HEK293T (cell line): ENCODE results near the gene NPR3.
A peak's percentile ranks its signal among the peaks of the same experiment; 100 is the strongest.

Experiments
- CTCF ChIA-PET: fragments of 350-600 bp; formaldehyde crosslinking; extraction: SDS; loops from one replicate; lab custom pipeline; 2021; ENCODE audit warnings: antibody characterized with exemption, inconsistent platforms; lab: Yijun Ruan, JAX
- POLR2A ChIA-PET: fragments of 350-600 bp; formaldehyde crosslinking; extraction: SDS; loops from one replicate; lab custom pipeline; 2020; ENCODE audit warnings: antibody characterized with exemption, inconsistent platforms; lab: Yijun Ruan, JAX
- DNase-seq: peaks from one replicate; pipeline ENCODE4 v3.0.0; 2012; ENCODE audit warnings: mixed read lengths; ENCODE audit errors: extremely low spot score
- ARNT ChIP-seq: fragments of 450-650 bp; IDR thresholded peaks from 2 replicates; pipeline ENCODE4 v1.6.1; 2017; ENCODE audit warnings: mild to moderate bottlenecking
- BHLHE40 ChIP-seq: fragments of 450-650 bp; IDR thresholded peaks from 2 replicates; pipeline ENCODE4 v1.6.1; 2016; ENCODE audit warnings: mild to moderate bottlenecking, moderate library complexity, borderline replicate concordance
- CTBP1 ChIP-seq: fragments of 450-650 bp; IDR thresholded peaks from 2 replicates; pipeline ENCODE4 v1.6.1; 2016; ENCODE audit warnings: borderline replicate concordance
- ELF4 ChIP-seq: fragments of 450-650 bp; IDR thresholded peaks from 2 replicates; pipeline ENCODE4 v1.6.1; 2017; ENCODE audit warnings: antibody characterized with exemption
- FOXA1 ChIP-seq: fragments of 450-650 bp; IDR thresholded peaks from 2 replicates; pipeline ENCODE4 v1.6.1; 2016; ENCODE audit warnings: mild to moderate bottlenecking
- FOXK2 ChIP-seq: fragments of 450-650 bp; IDR thresholded peaks from 2 replicates; pipeline ENCODE4 v1.6.1; 2016; ENCODE audit warnings: mild to moderate bottlenecking
- FOXM1 ChIP-seq: fragments of 450-650 bp; IDR thresholded peaks from 2 replicates; pipeline ENCODE4 v1.6.1; 2017; ENCODE audit warnings: mild to moderate bottlenecking, borderline replicate concordance
- HDGF ChIP-seq: fragments of 450-650 bp; IDR thresholded peaks from 2 replicates; pipeline ENCODE4 v1.6.1; 2017; ENCODE audit warnings: antibody characterized with exemption, borderline replicate concordance
- L3MBTL2 ChIP-seq: fragments of 450-650 bp; conservative IDR thresholded peaks from 2 replicates; pipeline ENCODE4 v1.6.1; 2016; ENCODE audit warnings: mild to moderate bottlenecking
- LEF1 ChIP-seq: fragments of 450-650 bp; IDR thresholded peaks from 2 replicates; pipeline ENCODE4 v1.6.1; 2017; ENCODE audit warnings: mild to moderate bottlenecking, borderline replicate concordance
- NFRKB ChIP-seq: fragments of 450-650 bp; IDR thresholded peaks from 2 replicates; pipeline ENCODE4 v1.6.1; 2016; ENCODE audit warnings: mild to moderate bottlenecking, moderate library complexity
- SP1 ChIP-seq: fragments of 450-650 bp; IDR thresholded peaks from 2 replicates; pipeline ENCODE4 v1.6.1; 2017
- SUZ12 ChIP-seq: fragments of 450-650 bp; IDR thresholded peaks from 2 replicates; pipeline ENCODE4 v1.6.1; 2016; ENCODE audit warnings: mild to moderate bottlenecking
- TARDBP ChIP-seq: fragments of 450-650 bp; IDR thresholded peaks from 2 replicates; pipeline ENCODE4 v1.6.1; 2016
- ZNF384 ChIP-seq: fragments of 450-650 bp; IDR thresholded peaks from 2 replicates; pipeline ENCODE4 v1.6.1; 2016
- TF ChIP-seq, protein P1 (sequence below): fragments of 450-650 bp; IDR thresholded peaks from 2 replicates; pipeline ENCODE4 v1.6.1; 2016

NPR3 gene

GRCh38 chr5:32708949-32709348 is 2.2 kb upstream of the NPR3 start:
- ChIA-PET POLR2A (no interaction called here), CTCF (interaction anchor here (0.7 kb wide), 1 partner anchor 718 kb away, joined by 3 read pairs; no protein-coding TSS in a partner anchor)
- no peak for TF ChIP-seq SP1
- no peak for TF ChIP-seq TARDBP
- no peak for TF ChIP-seq FOXM1
- no peak for TF ChIP-seq SUZ12
- TF ChIP-seq HDGF = no peak
- TF ChIP-seq ELF4 = no peak
- TF ChIP-seq, protein P1, sequence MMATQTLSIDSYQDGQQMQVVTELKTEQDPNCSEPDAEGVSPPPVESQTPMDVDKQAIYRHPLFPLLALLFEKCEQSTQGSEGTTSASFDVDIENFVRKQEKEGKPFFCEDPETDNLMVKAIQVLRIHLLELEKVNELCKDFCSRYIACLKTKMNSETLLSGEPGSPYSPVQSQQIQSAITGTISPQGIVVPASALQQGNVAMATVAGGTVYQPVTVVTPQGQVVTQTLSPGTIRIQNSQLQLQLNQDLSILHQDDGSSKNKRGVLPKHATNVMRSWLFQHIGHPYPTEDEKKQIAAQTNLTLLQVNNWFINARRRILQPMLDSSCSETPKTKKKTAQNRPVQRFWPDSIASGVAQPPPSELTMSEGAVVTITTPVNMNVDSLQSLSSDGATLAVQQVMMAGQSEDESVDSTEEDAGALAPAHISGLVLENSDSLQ = no peak
- TF ChIP-seq FOXA1 = no peak
- no peak for TF ChIP-seq BHLHE40
- TF ChIP-seq NFRKB = no peak
- TF ChIP-seq CTBP1 = no peak
- TF ChIP-seq LEF1 = no peak
- DNase-seq = no peak

GRCh38 chr5:32709750-32710549 is 1.2 kb upstream of the NPR3 start:
- DNase-seq = peak; percentile 66
- no peak for TF ChIP-seq LEF1
- TF ChIP-seq BHLHE40 = no peak
- TF ChIP-seq L3MBTL2 = peak; percentile 49; the same call in 1 of the 2 replicates
- no peak for TF ChIP-seq FOXK2
- TF ChIP-seq SP1 = no peak
- no peak for TF ChIP-seq ARNT
- POLR2A ChIA-PET = no interaction called here
- CTCF ChIA-PET = interaction anchor here (0.7 kb wide), 1 partner anchor 717 kb away, joined by 3 read pairs; no protein-coding TSS in a partner anchor

GRCh38 chr5:32711362-32711680 is 200 bp downstream of the NPR3 start:
- ChIA-PET CTCF (interaction anchor here (0.6 kb wide), 1 partner anchor 720 kb away, joined by 3 read pairs; no protein-coding TSS in a partner anchor), POLR2A (no interaction called here)
- TF ChIP-seq ELF4 = no peak
- TF ChIP-seq L3MBTL2 = no peak
- no peak for TF ChIP-seq SP1
- no peak for TF ChIP-seq FOXM1
- no peak for TF ChIP-seq FOXK2
- no peak for TF ChIP-seq TARDBP
- no peak for TF ChIP-seq LEF1
- TF ChIP-seq FOXA1 = no peak
- TF ChIP-seq ARNT = no peak
- no peak for DNase-seq

DNA sequence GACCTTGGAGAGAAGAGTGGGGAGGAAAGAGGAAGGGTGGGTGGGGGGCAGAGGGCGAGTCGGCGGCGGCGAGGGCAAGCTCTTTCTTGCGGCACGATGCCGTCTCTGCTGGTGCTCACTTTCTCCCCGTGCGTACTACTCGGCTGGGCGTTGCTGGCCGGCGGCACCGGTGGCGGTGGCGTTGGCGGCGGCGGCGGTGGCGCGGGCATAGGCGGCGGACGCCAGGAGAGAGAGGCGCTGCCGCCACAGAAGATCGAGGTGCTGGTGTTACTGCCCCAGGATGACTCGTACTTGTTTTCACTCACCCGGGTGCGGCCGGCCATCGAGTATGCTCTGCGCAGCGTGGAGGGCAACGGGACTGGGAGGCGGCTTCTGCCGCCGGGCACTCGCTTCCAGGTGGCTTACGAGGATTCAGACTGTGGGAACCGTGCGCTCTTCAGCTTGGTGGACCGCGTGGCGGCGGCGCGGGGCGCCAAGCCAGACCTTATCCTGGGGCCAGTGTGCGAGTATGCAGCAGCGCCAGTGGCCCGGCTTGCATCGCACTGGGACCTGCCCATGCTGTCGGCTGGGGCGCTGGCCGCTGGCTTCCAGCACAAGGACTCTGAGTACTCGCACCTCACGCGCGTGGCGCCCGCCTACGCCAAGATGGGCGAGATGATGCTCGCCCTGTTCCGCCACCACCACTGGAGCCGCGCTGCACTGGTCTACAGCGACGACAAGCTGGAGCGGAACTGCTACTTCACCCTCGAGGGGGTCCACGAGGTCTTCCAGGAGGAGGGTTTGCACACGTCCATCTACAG is 760 bp downstream of the NPR3 start:
- POLR2A ChIA-PET = no interaction called here
- TF ChIP-seq BHLHE40 (no peak), L3MBTL2 (no peak), ZNF384 (no peak)
- DNase-seq = no peak
- CTCF ChIA-PET = no interaction called here

- ChIA-PET CTCF (no interaction called here), POLR2A (no interaction called here)
- TF ChIP-seq BHLHE40 (no peak), FOXM1 (no peak), L3MBTL2 (no peak), ARNT (no peak)
- DNase-seq = no peak
Observed at GRCh38 chr5:32712481-32713360, 1.6 kb downstream of the NPR3 start.

GRCh38 chr5:32713361-32713769 is 2.2 kb downstream of the NPR3 start:
- no peak for DNase-seq
- POLR2A ChIA-PET = no interaction called here
- CTCF ChIA-PET = no interaction called here
- no peak for TF ChIP-seq ELF4
- TF ChIP-seq FOXM1 = no peak
- TF ChIP-seq LEF1 = no peak
- no peak for TF ChIP-seq BHLHE40
- TF ChIP-seq TARDBP = no peak
- TF ChIP-seq ARNT = no peak
- no peak for TF ChIP-seq HDGF
- TF ChIP-seq NFRKB = no peak
- no peak for TF ChIP-seq FOXK2
- no peak for TF ChIP-seq L3MBTL2
- no peak for TF ChIP-seq ZNF384
- TF ChIP-seq, protein P1 = no peak
- no peak for TF ChIP-seq FOXA1
- TF ChIP-seq SP1 = no peak
- no peak for TF ChIP-seq SUZ12
- no peak for TF ChIP-seq CTBP1
